Left cardiac atrium (tissue), 4 donors: ENCODE data around the gene SLC43A2. TPM values are rescaled to one million over a fixed set of nuclear protein-coding genes. Genes with fewer than 3 reads are reported as not detected.
"Not testable (repeated sequence)": the region's sequence is repeated elsewhere in the genome, so short reads cannot be mapped to it uniquely, and the experiment has no call there.

ENCODE experiments used
- ATAC-seq, 2 donors: fragments of 200-7000 bp; cut with Tn5 transposase; one replicate each; pipeline ENCODE4 v1.9.1; 2020; ENCODE audit warnings: mild to moderate bottlenecking in 2 of 2, moderate library complexity in 2 of 2
- DNase-seq: peaks from one replicate; pipeline ENCODE4 v3.0.0-alpha.2; 2020
- intact Hi-C, 2 donors: fragments of 100-400 bp; cut with DNase I; formaldehyde crosslinking; loops; one replicate each; pipeline versions ENCODE4 v1.14.1 to v1.15.1; 2022 to 2023
- long read RNA-seq: library from polyadenylated mRNA; unstranded; transcript quantifications from one replicate; pipeline ENCODE4 v2.0.0, GENCODE V29; 2021
- total RNA-seq, 2 donors: library from RNA; stranded (reverse); fragmentation: NEBNext Ultra II Directional; extraction: Animal tissue kit (Norgen Biotek cat#: 25700); gene quantifications; one replicate each; pipeline ENCODE4 v1.2.1, GENCODE V29; 2021
- donor health status: DM: no; HTN: yes; CAD: no.
- donor health status: DM: no; HTN: yes; CAD: no; lungs with severe emphysema.
- donor health status: DM: yes; HTN: yes; CAD: no.
- donor health status: Dilated cardiomyopathy.

SLC43A2 gene
- 1 to 10 TPM; 7.4 to 8.2 TPM for total RNA-seq
- long read RNA-seq, partial matches to known transcripts, result 2 of 3 reads
- long read RNA-seq, other reads (novel, unspliced or antisense), result 1 of 3 reads

- peak; percentile 90 to 91 for ATAC-seq
- intact Hi-C loops, result loop anchor here (2.0 kb wide), 1 partner anchor 53 kb away; no protein-coding TSS in a partner anchor
- peak; percentile 83 for DNase-seq
These were observed at the start of gene SLC43A2 for GRCh38 chr17:1627982-1628855. Gene SLC43A2 (minus strand): TSS chr17:1628834. CDS start chr17:1627874, 960 bp downstream.

GRCh38 chr17:1676401-1676800, 47.8 kb upstream of the SLC43A2 start:
- DNase-seq, result no peak
- intact Hi-C loops, result no loop called here
- ATAC-seq, result no peak

GRCh38 chr17:1673041-1673785, 44.6 kb upstream of the SLC43A2 start:
- DNase-seq (no peak), ATAC-seq (no peak)
- intact Hi-C loops, result loop anchor here in 1 of 2 donors (5.0 kb wide), 2 partner anchors 39 to 104 kb away; partner anchors contain the start of gene TLCD2

- DNase-seq, ATAC-seq: not testable (repeated sequence)
- intact Hi-C loops, result loop anchor here (10.0 kb wide), 2 partner anchors 121 to 371 kb away; partner anchors contain the start of gene DPH1 (in 1 of the 2)
These were observed 35.3 kb upstream of the SLC43A2 start for GRCh38 chr17:1663934-1664333.

- ATAC-seq, result no peak
- intact Hi-C loops, result loop anchor here (10.0 kb wide), 2 partner anchors 124 to 374 kb away; partner anchors contain the start of gene DPH1 (in 1 of the 2)
These were observed 32.4 kb upstream of the SLC43A2 start for GRCh38 chr17:1661045-1661444.

GRCh38 chr17:1658100-1658499, 29.5 kb upstream of the SLC43A2 start:
- DNase-seq, result no peak
- ATAC-seq, result no peak
- intact Hi-C loops, result no loop called here

More at GRCh38 chr17:1661045-1661444, 32.4 kb upstream of the SLC43A2 start:
- no peak for DNase-seq

- no peak for ATAC-seq
- intact Hi-C loops, result no loop called here
- DNase-seq, result no peak
These were observed 25.1 kb upstream of the SLC43A2 start for GRCh38 chr17:1653735-1654134.

GRCh38 chr17:1652794-1653193, 24.2 kb upstream of the SLC43A2 start:
- intact Hi-C loops, ATAC-seq, DNase-seq: not testable (repeated sequence)

- ATAC-seq (no peak), DNase-seq (no peak)
- intact Hi-C loops, result no loop called here
These were observed 22.9 kb upstream of the SLC43A2 start for GRCh38 chr17:1651559-1651844.

- intact Hi-C loops, result no loop called here
- DNase-seq, result no peak
- ATAC-seq, result no peak
These were observed 22.3 kb upstream of the SLC43A2 start for GRCh38 chr17:1650731-1651558.

GRCh38 chr17:1649844-1650501, 21.3 kb upstream of the SLC43A2 start, which contains the start of gene RILP:
Gene RILP (minus strand): TSS chr17:1649866. CDS start chr17:1649804, 62 bp downstream.
- intact Hi-C loops, result loop anchor here in 1 of 2 donors (5.0 kb wide), 1 partner anchor 78 kb away; no protein-coding TSS in a partner anchor
- ATAC-seq (peak; percentile 53 to 69), DNase-seq (peak; percentile 90)

GRCh38 chr17:1648963-1649843, 20.6 kb upstream of the SLC43A2 start:
- peak; percentile 76 to 83 for ATAC-seq
- intact Hi-C loops, result loop anchor here in 1 of 2 donors (5.0 kb wide), 1 partner anchor 77 kb away; no protein-coding TSS in a partner anchor
- peak; percentile 93 for DNase-seq

GRCh38 chr17:1648173-1648962, 19.7 kb upstream of the SLC43A2 start:
- peak; percentile 96 for DNase-seq
- peak; percentile 0 for ATAC-seq
- intact Hi-C loops, result loop anchor here in 1 of 2 donors (5.0 kb wide), 1 partner anchor 76 kb away; no protein-coding TSS in a partner anchor

GRCh38 chr17:1647802-1648171, 19.2 kb upstream of the SLC43A2 start:
- ATAC-seq (no peak), DNase-seq (no peak)
- intact Hi-C loops, result loop anchor here in 1 of 2 donors (5.0 kb wide), 1 partner anchor 75 kb away; no protein-coding TSS in a partner anchor

- ATAC-seq (no peak), DNase-seq (no peak)
- intact Hi-C loops, result loop anchor here in 1 of 2 donors (5.0 kb wide), 1 partner anchor 74 kb away; no protein-coding TSS in a partner anchor
These were observed 17.7 kb upstream of the SLC43A2 start for GRCh38 chr17:1646199-1646875.
